ENCODE measurements around the gene LCN6.

The LCN6 gene

GRCh38 chr9:136723989-136724388, 24.3 kb downstream of the LCN6 start:
- no peak for DNase-seq (ENCODE audit: low read depth)
- H3K4me3 ChIP-seq (ENCODE audit: control insufficient read depth, low read depth, low read length): no peak overlapping the region
- TF ChIP-seq, protein P1, sequence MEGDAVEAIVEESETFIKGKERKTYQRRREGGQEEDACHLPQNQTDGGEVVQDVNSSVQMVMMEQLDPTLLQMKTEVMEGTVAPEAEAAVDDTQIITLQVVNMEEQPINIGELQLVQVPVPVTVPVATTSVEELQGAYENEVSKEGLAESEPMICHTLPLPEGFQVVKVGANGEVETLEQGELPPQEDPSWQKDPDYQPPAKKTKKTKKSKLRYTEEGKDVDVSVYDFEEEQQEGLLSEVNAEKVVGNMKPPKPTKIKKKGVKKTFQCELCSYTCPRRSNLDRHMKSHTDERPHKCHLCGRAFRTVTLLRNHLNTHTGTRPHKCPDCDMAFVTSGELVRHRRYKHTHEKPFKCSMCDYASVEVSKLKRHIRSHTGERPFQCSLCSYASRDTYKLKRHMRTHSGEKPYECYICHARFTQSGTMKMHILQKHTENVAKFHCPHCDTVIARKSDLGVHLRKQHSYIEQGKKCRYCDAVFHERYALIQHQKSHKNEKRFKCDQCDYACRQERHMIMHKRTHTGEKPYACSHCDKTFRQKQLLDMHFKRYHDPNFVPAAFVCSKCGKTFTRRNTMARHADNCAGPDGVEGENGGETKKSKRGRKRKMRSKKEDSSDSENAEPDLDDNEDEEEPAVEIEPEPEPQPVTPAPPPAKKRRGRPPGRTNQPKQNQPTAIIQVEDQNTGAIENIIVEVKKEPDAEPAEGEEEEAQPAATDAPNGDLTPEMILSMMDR (conservative IDR thresholded peaks at IDR 0.05; ENCODE audit: control insufficient read depth, insufficient read depth, low read depth, low read length): no peak

DNA sequence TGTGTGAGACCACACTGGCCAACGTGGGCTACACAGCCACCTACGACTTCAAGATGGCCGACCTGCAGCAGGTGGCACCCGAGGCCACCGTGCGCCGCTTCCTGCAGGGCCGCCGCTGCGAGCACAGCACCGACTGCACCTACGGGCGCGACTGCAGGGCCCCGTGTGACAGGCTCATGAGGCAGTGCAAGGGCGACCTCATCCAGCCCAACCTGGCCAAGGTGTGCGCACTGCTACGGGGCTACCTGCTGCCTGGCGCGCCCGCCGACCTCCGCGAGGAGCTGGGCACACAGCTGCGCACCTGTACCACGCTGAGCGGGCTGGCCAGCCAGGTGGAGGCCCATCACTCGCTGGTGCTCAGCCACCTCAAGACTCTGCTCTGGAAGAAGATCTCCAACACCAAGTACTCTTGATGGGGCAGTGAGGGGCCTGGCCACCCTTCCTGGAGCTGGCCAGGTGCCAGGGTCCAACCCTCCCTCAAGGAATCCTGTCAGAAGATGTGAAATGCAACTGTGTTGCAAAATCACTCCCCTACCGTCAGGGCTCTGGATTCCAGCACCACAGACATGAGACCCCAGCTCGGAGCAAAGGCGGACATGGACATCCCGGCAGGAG, 24.9 kb downstream of the LCN6 start:
- no peak for DNase-seq (ENCODE audit: low read depth)
- H3K4me3 ChIP-seq (ENCODE audit: control insufficient read depth, low read depth, low read length): no peak overlapping the region
- TF ChIP-seq, protein P1 (conservative IDR thresholded peaks at IDR 0.05; ENCODE audit: control insufficient read depth, insufficient read depth, low read depth, low read length): no peak

DNA sequence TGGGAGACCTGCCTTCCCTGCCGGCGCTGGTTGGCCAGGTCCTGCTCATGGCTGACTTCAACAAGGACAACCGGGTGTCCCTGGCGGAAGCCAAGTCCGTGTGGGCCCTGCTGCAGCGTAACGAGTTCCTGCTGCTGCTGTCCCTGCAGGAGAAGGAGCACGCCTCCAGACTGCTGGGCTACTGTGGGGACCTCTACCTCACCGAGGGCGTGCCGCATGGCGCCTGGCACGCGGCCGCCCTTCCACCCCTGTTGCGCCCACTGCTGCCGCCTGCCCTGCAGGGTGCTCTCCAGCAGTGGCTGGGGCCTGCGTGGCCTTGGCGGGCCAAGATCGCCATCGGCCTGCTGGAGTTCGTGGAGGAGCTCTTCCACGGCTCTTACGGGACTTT, 25.4 kb downstream of the LCN6 start:
- TF ChIP-seq, protein P1 (conservative IDR thresholded peaks at IDR 0.05; ENCODE audit: control insufficient read depth, insufficient read depth, low read depth, low read length): no peak
- no peak for DNase-seq (ENCODE audit: low read depth)
- no peak overlapping the region for H3K4me3 ChIP-seq (ENCODE audit: control insufficient read depth, low read depth, low read length)

- DNase-seq (ENCODE audit: low read depth): no peak
- H3K4me3 ChIP-seq (ENCODE audit: control insufficient read depth, low read depth, low read length): no peak overlapping the region
- TF ChIP-seq, protein P1 (conservative IDR thresholded peaks at IDR 0.05; ENCODE audit: control insufficient read depth, insufficient read depth, low read depth, low read length): no peak
These were observed 26.0 kb downstream of the LCN6 start for GRCh38 chr9:136722093-136722968.

DNA sequence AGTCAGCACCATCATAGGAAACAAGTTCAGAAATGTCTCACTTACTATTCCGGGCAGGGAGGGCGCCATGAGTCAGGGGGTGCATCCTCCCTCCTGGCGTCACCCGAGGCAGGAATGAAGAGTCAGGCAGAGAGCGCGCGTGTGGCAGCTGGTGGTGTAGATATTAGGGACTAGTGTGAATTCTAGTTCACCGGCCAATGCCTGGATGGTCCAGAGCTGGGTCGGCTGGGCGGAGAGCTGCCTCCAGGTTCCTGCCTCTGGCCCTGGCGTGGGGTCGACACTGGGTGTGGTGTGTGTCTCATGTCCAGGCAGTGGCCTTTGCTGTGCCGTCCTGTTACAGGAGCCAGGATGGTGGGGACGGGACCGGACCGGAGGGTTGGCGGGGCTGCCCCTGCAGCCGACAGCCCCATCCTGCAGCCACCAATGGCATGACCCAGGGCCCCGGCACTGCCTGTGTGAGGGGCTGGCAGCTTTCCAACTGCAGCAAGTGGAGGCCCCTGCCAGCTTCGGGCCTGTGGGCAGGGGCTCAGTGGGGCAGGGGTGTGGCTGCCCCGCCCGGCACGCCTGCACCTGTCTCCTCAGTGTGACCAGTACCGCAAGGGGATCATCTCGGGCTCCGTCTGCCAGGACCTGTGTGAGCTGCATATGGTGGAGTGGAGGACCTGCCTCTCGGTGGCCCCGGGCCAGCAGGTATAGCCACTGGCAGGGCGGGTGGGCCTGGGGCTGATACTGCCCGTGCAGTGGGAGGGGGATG, 26.8 kb downstream of the LCN6 start:
- peak; percentile 85 for DNase-seq (ENCODE audit: low read depth)
- TF ChIP-seq, protein P1 (conservative IDR thresholded peaks at IDR 0.05; ENCODE audit: control insufficient read depth, insufficient read depth, low read depth, low read length): no peak
- H3K4me3 ChIP-seq (ENCODE audit: control insufficient read depth, low read depth, low read length): no peak overlapping the region

DNA sequence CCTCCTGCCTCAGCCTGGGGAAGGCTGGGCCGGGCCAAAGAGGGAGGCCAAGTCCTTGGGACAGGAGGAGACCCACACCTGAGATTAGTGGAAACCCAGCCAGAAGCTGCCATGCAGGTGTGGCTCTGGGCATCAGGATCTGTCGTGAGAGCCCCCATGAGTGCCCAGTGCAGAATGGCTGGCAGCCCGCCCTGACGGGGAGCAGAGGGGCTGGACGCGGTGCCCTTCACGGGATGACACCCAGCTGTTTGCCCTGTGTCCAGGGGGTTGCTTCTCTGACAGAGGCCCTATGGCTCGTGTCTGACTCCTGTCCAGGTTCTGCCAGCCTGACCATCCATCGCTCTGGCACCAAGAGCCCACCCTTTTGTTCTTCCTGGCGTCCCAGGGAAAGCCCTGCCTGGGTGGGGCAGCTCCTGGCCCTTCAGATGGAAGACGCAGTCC, 27.4 kb downstream of the LCN6 start:
- TF ChIP-seq, protein P1 (conservative IDR thresholded peaks at IDR 0.05; ENCODE audit: control insufficient read depth, insufficient read depth, low read depth, low read length): no peak
- DNase-seq (ENCODE audit: low read depth): no peak

More for the DNA sequence above, 27.4 kb downstream of the LCN6 start:
- H3K4me3 ChIP-seq (ENCODE audit: control insufficient read depth, low read depth, low read length): no peak overlapping the region

All from fibroblast of mammary gland (primary cell).